ENCODE measurements around the gene SYT17.

Gene SYT17

DNA sequence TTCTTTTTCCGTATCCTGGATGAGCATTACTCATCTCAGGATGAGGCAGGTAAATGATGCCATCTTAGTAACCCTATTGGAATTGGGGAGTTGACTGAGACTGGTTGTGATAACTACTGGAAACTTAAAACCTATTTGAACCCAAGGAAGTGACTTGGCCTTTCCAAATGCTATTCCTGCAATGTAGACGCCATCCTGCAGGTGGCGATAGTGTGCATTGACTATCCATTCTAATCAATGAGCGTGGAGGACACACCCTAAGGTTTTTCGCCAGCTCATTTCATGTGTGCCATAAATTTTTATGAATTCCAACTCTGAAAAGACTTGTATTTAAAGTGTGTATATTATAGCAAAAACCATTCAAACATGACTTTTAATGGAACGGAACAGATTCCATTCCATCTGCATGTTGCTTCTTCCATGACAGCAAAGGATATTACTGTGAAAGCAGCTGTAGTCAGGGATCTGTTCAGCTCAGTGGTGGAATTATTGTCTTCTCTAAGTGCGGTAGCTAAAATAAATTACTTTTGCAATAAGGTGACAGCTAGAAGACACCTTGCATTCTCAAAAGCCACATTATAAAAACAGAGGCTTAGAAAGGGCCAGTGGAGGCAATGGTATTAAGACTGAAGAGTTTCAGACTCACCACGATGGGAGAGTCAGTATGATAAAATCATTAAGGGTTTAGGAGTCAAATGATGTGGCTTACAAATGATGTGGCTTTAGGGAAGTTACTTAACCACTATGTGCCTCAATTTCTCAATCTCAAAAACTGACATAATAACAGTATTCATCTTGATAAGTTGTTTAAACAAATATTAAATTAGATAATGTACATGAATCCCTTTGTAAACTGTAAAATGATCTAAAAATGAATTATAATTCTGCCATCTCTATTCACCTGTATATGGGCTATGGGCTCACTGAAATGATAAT is 55.5 kb downstream of the SYT17 start:
- DNase-seq (ENCODE audit: low spot score), result no peak

DNA sequence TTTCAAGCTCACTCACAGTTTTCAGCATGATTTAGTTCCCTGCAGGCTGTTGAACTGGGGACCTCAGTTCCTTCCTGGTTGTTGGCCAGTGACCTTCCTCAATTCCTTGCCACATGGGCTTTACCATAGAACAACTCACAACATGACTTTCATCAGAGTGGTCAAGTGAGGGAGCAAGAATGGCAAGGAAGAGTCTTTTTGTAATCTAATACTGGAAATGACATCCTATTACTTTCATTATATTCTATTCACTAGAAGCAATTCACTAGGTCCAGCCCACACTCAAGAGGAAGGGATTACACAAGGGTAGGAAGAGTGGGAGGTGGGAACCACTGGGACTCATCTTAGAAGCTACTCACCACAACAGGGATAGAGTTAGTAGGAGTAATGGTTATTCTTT is 57.6 kb downstream of the SYT17 start:
- DNase-seq (ENCODE audit: low spot score), result no peak

DNA sequence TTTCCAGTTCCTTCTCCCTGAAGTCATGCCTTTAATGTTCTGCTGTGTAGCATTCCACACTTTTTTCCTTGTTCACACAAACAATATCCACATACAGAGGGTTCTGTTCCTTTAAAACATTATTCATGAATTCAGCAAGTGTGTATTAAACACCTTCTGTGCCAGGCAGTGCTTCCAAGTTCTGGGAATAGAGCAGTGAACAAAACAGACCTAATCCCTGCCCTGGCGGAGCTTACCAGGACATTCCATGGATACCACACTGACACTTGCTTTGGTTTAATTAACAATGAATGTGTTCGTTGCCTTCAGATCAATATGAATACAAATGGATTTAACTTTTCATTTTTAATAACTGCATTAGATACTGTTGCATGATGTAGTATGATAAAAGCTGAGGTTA is 59.6 kb downstream of the SYT17 start:
- DNase-seq (ENCODE audit: low spot score), result no peak

DNA sequence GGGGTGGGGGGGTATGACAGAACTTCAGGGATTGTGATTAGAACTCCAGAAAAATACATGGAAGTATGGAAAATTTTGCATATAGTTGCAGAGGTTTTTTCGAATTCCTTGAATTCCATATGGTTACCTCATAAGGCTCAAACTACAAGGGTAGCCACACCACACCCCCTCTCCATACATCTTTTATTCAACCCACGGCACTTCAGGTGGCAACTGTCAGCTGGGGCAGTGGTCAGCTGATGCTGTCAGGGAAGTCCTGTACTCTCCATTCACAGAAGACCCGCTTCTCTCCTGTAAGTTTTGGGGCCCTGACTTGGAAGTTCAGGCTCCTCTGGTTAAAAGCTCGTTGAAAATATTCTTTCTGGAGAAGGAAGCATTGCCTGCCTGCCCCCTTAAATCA is 60.0 kb downstream of the SYT17 start:
- no peak for DNase-seq (ENCODE audit: low spot score)

DNA sequence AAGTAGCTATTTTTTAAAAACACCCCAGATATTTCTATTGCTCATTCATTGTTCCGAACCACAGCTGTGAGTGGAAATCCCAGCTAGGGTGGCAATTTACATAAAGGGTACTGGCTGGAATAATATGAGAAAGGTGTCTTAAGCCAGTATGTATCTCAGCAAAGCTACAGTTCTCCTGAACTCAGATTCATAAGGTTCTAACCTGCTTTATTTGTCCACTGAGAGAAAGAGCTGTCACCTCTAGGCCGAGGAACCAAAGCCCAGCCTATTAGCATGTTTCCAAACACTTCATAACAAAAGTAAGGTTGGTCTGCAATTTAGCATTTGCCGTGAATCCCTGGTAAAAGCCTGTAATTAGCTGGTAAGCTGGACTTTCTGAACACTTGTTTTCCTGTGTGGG is 60.5 kb downstream of the SYT17 start:
- DNase-seq (ENCODE audit: low spot score), result no peak

DNA sequence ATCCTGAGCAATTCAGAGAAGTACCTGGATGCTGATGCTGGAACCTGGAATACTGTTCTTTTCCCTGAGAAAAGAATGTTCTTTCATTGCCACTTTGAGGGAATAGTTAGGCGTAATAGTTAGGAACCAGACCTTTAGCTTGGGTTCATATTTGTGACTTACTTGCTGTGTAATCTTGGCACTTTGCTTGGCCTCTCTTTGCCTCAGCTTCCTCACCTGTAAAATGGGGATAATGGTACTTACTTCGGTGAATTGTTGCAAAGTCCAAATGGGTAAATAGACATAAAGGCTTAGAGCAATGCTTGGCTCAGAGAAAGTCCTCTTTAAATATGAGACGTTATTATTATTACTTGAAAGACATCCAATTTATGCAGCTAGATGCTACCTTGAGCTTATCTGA is 62.5 kb downstream of the SYT17 start:
- DNase-seq (ENCODE audit: low spot score), result no peak

DNA sequence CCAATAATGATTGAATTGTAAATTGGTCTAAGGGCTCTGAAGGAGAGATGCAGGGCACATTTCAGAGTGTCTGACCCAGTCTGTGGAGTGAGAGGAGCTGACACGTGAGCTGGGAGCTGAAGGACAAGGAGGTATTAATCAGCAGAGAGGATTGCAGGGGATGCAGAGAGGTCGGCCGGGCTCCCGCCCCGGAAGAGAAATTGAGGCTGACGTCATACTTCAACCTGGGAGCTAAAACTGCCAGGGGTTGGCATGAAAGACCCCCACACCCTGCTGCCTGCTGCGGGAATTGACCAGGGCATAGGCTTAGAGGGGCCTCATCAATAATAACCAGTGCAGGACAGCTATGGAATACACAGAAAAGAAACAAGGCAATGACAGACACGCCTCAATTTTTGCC is 63.8 kb downstream of the SYT17 start:
- DNase-seq (ENCODE audit: low spot score), result no peak

DNA sequence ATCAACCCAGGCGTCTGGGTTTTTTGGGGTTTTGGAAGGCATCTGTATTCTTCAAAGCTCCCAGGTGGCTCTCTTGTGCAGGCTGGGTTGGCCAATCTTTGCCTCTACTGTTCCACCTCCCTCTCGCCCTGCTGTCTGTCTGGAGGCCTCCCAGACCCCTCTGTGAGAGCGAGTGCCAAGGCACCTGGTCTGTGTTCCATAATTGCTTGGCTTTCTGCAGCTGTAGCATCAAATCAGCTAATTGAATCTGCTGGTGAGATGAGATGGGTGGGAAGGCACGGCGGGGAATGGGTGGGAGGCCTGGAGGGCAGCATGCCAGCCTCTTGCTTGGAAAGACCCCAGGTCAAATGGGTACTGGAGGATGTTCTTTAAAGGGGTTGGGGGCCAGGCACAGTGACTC is 64.9 kb downstream of the SYT17 start:
- DNase-seq (ENCODE audit: low spot score), result no peak

DNA sequence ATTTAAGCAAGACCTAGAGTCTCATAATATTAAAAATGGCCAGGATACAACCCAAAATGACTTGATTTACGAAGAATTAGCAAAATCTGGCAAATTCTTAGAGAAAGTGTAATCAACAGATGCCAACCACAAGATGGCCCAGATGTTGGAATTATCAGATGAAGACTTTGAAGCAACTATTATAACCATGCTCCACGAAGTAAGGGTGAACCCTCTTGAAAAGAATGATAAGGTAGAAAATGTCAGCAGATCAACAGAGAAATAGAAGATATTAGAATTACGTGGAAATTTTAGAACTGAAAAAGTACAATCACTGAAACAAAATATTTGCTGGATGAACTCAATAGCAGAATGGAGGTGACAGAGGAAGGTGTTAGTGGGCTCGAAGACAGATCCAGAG is 67.4 kb downstream of the SYT17 start:
- DNase-seq (ENCODE audit: low spot score), result no peak

DNA sequence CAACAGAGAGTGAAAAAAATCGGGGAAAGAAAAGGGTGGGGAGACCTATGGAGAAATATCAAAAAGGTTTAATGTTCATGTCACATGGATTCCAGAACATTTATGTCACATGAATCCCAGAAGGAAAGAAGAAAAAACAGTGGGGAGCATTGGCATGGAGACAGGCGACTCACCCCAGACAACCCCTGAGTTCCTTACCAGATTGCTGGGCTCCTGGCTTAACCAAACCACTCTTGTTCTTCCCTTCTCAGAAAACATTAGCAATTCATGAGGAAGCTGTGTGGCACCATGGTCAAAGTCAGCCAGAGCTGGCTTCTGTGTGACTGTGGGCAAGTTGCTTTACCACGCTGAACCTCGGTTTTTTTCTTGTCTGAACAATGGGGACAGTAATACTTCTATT is 67.8 kb downstream of the SYT17 start:
- DNase-seq (ENCODE audit: low spot score), result no peak

DNA sequence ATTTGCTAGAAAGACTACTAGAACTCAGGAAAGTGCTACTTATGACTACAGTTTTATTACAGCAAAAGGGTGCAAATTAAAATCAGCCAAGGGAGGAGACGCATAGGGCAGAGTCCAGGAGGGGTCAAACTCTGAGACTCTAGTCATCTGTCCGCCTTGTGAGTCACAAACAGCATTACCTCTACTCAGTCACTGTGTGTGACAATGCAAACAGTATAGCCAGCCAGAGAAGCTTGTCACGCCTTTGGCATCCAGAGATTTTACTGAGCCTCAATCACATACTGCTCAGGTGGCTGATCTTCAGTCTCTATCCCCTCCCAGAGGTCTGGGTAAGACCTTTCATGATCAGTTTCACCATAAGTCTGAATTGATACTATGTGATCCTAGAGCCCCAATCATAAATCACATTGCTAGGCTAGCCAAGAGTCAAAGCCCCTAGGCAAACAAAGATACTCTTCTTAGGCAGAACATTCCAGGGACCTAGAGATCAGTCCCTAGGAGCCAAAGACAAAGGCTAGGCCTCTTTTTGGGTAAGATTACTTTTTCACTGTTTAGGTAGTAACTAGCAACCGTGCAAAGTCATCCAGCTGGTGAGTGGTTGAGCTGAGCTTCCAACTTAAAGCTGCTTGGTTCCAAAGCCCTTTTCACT is 68.6 kb downstream of the SYT17 start:
- no peak for DNase-seq (ENCODE audit: low spot score)

DNA sequence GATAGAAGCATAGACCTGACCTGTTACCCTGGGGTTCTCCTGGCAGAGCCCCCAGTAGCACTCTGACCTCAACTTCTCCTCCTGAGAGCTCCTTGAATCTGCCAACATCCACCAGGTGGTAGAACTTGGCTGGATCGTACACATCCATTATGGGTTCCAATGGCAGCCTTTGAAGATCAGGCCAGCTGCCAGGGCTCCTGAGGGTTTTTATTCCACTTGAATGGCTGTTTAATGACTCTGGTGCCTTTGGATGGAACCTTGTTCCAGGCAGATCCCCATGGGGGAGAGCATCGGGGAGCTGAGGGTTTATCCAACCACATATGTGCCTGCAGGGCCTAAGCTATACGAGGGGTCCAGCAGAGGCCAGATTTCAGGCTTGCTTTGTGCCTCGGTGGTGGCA is 70.4 kb downstream of the SYT17 start:
- no peak for DNase-seq (ENCODE audit: low spot score)

DNA sequence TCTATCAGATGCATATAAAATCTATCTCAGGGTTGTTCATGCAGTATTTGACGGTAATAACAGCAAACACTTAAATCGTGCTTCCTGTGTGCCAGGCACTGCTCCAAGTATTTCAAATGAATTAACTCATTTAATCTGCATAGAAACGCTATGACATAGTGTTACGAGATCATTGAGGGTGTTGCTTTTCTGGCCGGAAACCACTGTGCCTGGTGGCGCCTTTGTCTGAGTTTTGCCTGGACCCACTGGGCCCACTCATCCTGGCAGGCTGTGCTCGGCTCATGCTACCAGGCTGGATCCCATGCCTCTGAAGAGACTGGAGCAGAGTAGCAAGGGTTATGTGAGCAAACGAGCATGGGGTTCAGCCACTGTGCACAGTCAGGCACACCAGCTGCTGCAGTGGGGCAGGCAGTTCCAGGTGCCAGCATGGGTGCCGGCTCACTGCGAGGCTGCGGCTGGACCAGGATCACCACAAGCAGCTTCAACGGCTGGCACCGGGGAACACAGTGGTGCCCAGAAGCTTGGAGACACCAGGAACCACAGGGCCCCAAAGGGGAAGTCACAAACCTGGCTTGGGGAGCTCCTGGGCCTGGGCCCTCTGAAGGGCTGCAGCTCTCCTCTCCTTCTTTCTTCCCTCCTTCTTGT is 71.6 kb downstream of the SYT17 start:
- DNase-seq (ENCODE audit: low spot score), result no peak

DNA sequence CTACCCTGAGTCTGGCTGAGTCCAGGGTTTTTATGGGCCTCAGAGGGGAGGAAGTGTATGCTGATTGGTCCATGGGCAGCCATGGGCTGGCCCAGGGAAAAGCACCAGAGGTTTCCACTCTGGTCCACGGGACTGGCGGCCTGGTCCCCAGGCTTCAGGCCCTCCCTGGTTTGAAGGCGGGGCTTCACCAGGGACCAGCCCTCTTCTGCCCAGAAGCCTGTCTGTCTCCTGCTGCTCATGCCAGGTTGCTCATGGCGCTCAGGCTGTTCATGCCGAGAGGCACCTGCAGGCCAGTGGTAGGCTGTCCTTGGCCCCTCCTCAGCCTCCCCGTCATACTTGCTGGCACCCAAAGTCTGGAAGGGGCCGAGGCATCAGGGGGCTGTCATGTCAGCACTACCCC is 72.5 kb downstream of the SYT17 start:
- DNase-seq (ENCODE audit: low spot score), result no peak

DNA sequence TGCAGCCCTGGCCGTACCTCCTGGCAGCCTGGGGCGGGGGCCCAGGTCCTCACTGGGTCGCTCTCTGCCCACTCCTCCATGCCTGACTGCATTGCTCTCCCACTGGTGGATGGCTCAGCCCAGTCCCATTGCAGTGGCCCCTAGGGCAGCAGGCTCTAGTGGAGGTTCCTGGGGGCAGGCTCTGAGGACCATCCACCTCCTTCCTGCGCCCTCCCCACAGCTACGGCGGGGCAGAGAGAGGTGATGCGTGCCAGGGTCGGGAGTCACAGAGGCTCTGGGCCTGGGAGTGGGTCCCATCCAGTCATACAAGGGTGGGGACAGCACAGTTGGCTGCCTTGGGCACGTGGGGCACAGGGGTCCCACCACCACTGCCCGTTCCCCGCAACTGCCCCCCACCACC is 73.5 kb downstream of the SYT17 start:
- no peak for DNase-seq (ENCODE audit: low spot score)

DNA sequence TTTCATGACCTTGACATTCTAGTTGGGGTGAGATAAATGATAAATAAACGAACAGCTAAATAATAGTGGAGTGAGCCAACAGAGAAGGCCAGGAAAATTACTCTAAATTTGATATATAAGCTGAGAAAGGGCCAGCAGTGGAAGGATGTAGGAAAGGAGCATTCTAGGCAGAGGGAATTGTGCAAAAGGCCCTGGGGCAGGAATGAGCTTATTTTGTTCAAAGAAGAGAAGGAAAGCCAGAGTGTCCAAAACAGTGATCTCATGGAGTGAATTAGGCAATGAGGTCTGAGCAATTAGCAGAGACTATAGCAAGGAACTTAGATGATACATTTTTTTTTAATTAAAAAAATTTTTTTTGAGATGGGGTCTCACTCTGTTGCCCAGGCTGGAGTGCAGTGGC is 74.1 kb downstream of the SYT17 start:
- no peak for DNase-seq (ENCODE audit: low spot score)

DNA sequence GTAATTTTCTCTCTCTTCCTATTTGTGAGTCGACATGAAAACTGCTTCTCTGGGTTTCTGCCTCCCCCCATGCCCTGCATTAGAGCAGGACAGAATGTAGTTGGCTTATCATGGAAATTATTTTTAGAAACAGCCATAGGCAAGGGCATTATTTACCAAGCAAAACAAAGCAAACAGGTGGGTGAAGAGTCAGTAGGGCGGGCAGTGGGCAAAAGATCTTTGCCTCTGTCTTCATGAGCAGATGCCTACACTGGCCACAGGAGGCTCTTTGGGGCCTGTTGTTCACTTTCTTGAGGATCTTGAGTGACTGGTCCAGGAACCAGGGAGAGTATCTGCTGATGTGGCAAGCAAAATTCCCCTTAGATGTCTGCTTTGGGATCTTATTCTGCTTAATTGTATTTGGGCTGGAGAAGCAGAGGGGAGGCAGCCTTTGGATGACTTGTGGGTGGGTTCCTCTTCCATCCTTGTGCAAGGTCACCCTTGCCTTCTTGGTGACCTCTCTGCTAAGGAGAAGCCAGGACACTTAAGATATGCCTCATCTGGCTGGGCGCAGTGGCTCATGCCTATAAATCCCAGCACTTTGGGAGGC is 75.0 kb downstream of the SYT17 start:
- DNase-seq (ENCODE audit: low spot score), result no peak

DNA sequence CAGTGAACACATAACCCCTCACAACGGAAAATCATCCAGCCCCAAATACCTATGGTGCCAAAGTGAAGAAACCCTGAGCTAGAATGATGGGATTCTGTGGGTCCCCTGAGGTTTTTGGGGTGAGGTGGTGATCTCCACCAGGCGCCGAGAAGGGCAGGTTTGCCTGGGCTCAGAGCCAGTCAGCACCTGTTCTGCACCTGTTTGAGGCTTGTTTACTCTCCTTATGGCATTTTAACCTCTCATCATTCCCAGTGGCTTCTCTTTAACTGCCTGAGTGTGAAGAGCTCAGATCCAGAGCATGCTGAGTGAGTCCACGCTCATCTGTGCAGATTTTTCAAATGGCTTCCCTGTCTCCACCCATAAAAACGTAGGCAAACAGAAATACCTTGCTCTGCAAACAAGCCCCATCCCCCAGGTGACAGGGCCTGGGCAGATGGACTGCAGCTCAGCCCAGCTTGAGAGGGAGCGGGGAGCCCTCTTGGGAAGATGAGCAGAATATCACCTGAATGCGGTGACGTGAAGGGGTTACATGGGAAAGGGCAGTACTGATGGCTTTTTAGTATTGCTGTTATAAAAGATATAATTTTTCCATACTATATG is 77.4 kb downstream of the SYT17 start:
- DNase-seq (ENCODE audit: low spot score), result no peak

DNA sequence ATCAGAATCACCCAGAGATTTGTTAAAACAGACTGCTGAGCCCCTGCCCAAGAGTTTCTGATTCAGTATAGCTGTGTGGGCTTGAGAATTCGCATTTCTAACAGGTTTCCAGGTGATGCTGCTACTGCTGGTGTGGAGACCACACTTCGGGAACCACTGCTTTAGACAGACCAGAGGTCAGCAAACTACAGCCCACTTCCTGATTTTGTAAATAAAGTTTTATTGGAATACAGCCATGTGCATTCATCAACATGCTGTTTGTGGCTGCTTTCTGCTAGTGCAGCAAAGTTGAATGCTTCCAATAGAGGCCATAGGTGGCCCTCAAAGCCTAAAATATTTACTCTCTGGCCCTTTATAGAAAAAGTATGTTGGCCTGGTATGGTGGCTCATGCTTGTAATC is 84.9 kb downstream of the SYT17 start:
- no peak for DNase-seq (ENCODE audit: low spot score)

DNA sequence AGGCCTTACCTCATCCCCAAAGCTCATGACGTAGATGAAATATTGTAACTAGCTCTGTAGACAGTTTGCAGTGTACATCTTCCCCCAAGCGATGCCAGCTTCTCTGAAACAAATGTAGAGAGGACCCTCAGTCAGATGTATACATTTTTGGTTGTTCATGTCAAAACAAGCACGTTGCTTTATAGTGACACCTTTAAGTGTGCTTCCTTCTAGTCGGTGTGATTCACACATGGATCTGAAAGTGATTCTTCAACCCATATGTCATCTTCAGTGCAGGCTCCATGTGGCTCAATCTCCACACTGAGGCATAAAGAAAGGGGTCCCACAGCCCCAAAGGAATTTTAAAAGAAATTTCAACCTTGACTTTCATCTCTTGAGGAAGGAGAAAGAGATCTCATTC is 86.6 kb downstream of the SYT17 start:
- no peak for DNase-seq (ENCODE audit: low spot score)

DNA sequence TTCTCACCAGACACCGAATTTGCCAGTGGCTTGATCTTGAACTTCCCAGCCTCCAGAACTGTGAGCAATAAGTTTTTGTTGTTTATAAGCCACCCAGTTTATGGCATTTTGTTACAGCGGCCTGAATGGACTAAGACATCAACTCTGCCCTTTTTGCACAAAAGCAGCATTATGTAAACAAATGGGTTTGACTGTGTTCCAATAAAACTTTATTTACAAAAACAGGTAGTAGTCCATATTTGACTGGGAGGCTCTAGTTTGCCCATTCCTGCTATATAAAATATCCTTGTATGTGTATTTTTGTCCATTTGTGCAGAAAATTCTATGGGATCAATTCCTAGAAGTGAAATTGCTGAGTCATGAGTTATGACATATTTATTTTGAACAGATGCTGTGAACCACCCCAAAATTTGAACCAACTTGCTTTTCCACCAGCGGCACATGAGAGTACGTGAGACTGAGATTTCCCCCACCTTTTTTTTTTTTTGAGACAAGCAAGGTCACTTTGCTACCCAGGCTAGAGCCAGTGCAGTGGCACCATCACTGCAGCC is 96.2 kb downstream of the SYT17 start:
- no peak for DNase-seq (ENCODE audit: low spot score)

DNA sequence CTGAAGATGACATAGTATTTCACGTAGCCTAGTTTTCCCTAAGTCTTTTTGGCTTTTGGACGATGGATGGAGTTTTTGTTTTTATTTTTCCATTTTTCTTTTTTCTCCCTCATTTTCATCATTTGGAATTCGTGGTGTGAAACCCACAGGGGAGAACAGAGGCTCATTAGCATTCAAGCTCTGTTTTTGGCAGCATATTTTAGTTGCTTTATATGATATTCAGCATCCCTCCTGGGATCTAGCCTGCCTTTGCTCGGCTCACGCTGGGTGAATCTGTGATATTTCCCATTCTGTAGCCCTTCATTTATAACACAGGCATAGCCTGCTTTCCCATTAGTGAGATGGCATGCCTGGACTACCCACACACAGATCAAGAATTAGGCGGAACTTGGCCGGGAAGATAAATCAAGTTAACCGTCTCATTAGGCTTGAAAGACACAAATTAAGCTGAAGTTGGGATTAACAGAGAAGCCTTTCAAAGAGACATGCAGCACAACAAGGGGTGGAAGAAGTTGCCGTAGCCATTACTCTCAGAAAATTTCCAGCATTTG is 97.4 kb downstream of the SYT17 start:
- no peak for DNase-seq (ENCODE audit: low spot score)
